ENCODE data around the gene DSCAML1.

GRCh38 chr11:117444711-117445658, 352.0 kb downstream of the DSCAML1 start:
- TF ChIP-seq, protein P1, sequence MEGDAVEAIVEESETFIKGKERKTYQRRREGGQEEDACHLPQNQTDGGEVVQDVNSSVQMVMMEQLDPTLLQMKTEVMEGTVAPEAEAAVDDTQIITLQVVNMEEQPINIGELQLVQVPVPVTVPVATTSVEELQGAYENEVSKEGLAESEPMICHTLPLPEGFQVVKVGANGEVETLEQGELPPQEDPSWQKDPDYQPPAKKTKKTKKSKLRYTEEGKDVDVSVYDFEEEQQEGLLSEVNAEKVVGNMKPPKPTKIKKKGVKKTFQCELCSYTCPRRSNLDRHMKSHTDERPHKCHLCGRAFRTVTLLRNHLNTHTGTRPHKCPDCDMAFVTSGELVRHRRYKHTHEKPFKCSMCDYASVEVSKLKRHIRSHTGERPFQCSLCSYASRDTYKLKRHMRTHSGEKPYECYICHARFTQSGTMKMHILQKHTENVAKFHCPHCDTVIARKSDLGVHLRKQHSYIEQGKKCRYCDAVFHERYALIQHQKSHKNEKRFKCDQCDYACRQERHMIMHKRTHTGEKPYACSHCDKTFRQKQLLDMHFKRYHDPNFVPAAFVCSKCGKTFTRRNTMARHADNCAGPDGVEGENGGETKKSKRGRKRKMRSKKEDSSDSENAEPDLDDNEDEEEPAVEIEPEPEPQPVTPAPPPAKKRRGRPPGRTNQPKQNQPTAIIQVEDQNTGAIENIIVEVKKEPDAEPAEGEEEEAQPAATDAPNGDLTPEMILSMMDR (IDR thresholded peaks at IDR 0.05; ENCODE audit: low read depth, low read length), result no peak
- TF ChIP-seq EZH2phosphoT487 (IDR thresholded peaks at IDR 0.05; ENCODE audit: low read depth), result no peak
